Measurements from ENCODE around the gene CHD5. TPM values are rescaled to one million over a fixed set of nuclear protein-coding genes. Genes with fewer than 3 reads are reported as not detected.

Gene CHD5
- total RNA-seq, 4 donors from 2014 or later, result 0.14 to 1.6 (median 1.2) TPM

DNA sequence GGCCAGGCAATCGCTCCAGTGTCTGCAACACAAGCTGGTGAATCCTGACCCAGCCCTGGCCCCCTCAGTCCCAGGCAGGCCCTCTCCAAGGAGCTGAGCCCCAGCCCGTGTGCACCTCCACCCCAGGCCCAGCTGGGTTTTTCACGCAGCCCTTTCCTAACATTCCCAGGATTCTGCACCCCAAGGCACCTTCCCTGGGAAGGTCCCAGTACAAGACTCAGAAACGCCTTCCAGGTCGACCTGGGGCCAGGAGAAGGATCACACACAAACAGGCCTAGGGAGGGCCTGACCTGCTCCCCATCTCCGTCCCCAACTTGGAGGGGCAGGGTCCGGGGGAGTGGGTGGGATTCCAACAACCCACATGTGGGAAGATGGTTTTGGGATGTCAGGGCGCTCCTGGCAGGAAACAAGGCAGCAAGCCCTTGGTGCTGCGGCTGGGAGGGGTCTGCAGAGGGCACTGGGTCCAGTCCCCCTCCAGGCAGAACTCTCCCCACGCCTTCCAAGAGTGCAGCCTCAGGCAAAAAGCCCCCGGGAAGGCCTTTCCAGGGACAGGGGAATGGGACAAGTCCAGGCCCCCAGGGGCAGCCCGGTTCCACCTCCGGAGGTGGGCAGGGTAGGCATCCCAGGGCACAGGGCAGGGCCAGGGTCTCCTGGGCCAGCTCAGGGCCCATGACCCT, 76.1 kb downstream of the CHD5 start:
- peaks cover 31% of the 10 kb centered on the region for H3K27me3 ChIP-seq
- no peak for DNase-seq
- intact Hi-C loops (cut with DNase I; ENCODE audit: low total_unique reads) (no loop called here), in situ Hi-C loops (cut with MboI; ENCODE audit: low pct_ligation_motif_present in 1 of 4, low pct_unique_long_range_greater_than_20kb in 1 of 4, low sequenced_read_pairs in 3 of 4) (no loop called here)
- H3K9me3 ChIP-seq, result no peaks in the 10 kb centered on the region
- no peaks in the 10 kb centered on the region for H3K36me3 ChIP-seq
- H3K4me3 ChIP-seq, result no peak overlapping the region
- no peak overlapping the region for H3K27ac ChIP-seq
- 67% methylated on average over 12 of the region's 13 CpGs; no CpG with 5 or more reads in 1 of the 2 donors for WGBS, 2 donors (ENCODE audit: low coverage in 1 of 2)
- no peaks in the 10 kb centered on the region for H3K4me1 ChIP-seq
- TF ChIP-seq EP300 (IDR thresholded peaks at IDR 0.05; ENCODE audit: low read depth), result no peak
- TF ChIP-seq, protein P1, sequence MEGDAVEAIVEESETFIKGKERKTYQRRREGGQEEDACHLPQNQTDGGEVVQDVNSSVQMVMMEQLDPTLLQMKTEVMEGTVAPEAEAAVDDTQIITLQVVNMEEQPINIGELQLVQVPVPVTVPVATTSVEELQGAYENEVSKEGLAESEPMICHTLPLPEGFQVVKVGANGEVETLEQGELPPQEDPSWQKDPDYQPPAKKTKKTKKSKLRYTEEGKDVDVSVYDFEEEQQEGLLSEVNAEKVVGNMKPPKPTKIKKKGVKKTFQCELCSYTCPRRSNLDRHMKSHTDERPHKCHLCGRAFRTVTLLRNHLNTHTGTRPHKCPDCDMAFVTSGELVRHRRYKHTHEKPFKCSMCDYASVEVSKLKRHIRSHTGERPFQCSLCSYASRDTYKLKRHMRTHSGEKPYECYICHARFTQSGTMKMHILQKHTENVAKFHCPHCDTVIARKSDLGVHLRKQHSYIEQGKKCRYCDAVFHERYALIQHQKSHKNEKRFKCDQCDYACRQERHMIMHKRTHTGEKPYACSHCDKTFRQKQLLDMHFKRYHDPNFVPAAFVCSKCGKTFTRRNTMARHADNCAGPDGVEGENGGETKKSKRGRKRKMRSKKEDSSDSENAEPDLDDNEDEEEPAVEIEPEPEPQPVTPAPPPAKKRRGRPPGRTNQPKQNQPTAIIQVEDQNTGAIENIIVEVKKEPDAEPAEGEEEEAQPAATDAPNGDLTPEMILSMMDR (IDR thresholded peaks at IDR 0.05), result no peak
- no peak for TF ChIP-seq POLR2A (IDR thresholded peaks at IDR 0.05)
- TF ChIP-seq POLR2AphosphoS5 (IDR thresholded peaks at IDR 0.05), result no peak

DNA sequence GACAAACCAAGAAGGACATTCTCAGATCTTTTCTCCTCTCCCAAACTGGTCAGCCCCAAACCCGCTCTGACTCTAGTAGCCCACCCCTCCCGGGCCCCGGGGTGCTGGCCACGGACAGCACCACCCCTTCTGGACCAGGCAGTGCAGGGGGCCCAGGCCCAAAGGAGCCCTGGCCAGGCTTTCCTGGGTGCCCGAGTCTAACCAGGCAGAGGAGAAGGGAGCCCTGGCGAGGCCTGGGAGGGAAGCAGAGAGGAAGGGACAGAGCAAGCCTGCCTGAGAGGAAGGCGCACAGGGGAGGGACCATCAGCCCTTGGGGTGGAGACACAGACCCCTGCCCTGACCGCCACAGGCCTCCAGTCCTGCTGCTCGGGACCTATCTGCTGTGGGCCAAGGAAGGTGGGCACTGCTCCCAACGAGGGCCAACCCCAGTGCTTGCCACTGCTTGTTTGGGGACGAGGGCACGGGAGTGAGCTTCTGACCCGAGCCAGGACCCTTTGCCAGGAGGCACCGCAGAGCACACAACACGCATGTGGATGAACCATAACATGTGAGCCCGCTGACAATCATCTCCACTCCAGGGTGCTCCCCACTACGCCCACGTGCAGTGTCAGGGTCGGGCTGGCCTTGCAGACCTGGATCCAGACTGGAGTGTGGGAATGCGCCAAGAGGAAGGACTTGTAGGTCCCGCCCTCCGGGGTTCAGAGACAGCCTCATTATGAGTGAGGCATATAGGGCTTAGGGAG, 76.8 kb downstream of the CHD5 start:
- H3K9me3 ChIP-seq, result no peaks in the 10 kb centered on the region
- 76 to 100% methylated on average over 1 to 22 of the region's 22 CpGs for WGBS, 2 donors (ENCODE audit: low coverage in 1 of 2)
- TF ChIP-seq POLR2A (IDR thresholded peaks at IDR 0.05) (no peak), POLR2AphosphoS5 (IDR thresholded peaks at IDR 0.05) (no peak), EP300 (IDR thresholded peaks at IDR 0.05; ENCODE audit: low read depth) (no peak)
- TF ChIP-seq, protein P1 (IDR thresholded peaks at IDR 0.05), result no peak
- H3K4me1 ChIP-seq, result no peaks in the 10 kb centered on the region
- peaks cover 31% of the 10 kb centered on the region for H3K27me3 ChIP-seq
- H3K27ac ChIP-seq, result no peak overlapping the region
- H3K4me3 ChIP-seq, result no peak overlapping the region
- no peaks in the 10 kb centered on the region for H3K36me3 ChIP-seq
- DNase-seq, result no peak
- intact Hi-C loops (cut with DNase I; ENCODE audit: low total_unique reads) (no loop called here), in situ Hi-C loops (cut with MboI; ENCODE audit: low pct_ligation_motif_present in 1 of 4, low pct_unique_long_range_greater_than_20kb in 1 of 4, low sequenced_read_pairs in 3 of 4) (no loop called here)

- in situ Hi-C loops (cut with MboI; ENCODE audit: low pct_ligation_motif_present in 1 of 4, low pct_unique_long_range_greater_than_20kb in 1 of 4, low sequenced_read_pairs in 3 of 4) (no loop called here), intact Hi-C loops (cut with DNase I; ENCODE audit: low total_unique reads) (no loop called here)
- Histone ChIP-seq H3K36me3 (no peaks in the 10 kb centered on the region), H3K4me3 (no peak overlapping the region), H3K4me1 (no peaks in the 10 kb centered on the region), H3K27me3 (peaks cover 31% of the 10 kb centered on the region), H3K27ac (no peak overlapping the region), H3K9me3 (no peaks in the 10 kb centered on the region)
- DNase-seq, result no peak
- WGBS, 2 donors (ENCODE audit: low coverage in 1 of 2), result 69% methylated on average over 9 of the region's 9 CpGs; no CpG with 5 or more reads in 1 of the 2 donors
- TF ChIP-seq POLR2AphosphoS5 (IDR thresholded peaks at IDR 0.05) (no peak), POLR2A (IDR thresholded peaks at IDR 0.05) (no peak), EP300 (IDR thresholded peaks at IDR 0.05; ENCODE audit: low read depth) (no peak)
- TF ChIP-seq, protein P1 (IDR thresholded peaks at IDR 0.05), result no peak
These were observed 77.6 kb downstream of the CHD5 start for GRCh38 chr1:6102532-6102845.

DNA sequence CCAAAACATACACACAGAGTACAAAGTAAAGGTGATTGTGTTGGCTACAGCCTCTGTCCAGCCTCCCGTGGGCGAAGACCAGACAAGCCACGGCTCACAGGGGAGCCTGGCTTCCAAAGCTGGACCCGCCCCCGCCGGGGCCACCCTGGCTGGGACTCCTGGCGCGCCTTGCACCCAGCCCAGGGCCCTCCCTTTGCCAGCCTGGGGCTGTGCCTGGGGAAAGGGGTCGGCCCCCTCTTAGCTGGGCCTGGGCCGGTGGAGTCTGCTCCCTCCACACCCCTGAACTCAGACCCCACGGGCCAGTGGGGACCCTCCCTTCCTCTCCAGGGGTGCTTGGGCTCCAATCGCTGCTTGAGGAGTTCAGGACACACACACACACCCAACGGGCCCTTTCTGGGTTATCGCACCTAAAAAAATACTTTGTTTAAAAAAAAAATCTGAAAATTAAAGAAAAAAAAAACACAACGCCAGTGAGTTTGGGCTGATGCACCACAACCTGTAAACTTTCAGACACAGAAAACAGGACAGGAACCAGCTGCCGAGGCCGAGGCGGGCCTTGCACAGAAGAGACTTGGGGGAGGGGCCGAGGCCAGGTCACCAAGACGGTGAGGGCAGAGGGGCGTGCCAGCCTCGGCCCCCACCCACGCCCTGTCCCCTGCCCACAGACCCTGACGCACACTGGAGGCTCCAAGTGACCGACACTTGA, 78.1 kb downstream of the CHD5 start:
- 17 to 34% methylated on average over 5 to 25 of the region's 25 CpGs for WGBS, 2 donors (ENCODE audit: low coverage in 1 of 2)
- Histone ChIP-seq H3K9me3 (no peaks in the 10 kb centered on the region), H3K4me3 (no peak overlapping the region), H3K36me3 (no peaks in the 10 kb centered on the region), H3K27me3 (peaks cover 31% of the 10 kb centered on the region), H3K27ac (no peak overlapping the region), H3K4me1 (no peaks in the 10 kb centered on the region)
- no peak for DNase-seq
- TF ChIP-seq, protein P1 (IDR thresholded peaks at IDR 0.05), result no peak
- no peak for TF ChIP-seq POLR2AphosphoS5 (IDR thresholded peaks at IDR 0.05)
- no peak for TF ChIP-seq POLR2A (IDR thresholded peaks at IDR 0.05)
- no peak for TF ChIP-seq EP300 (IDR thresholded peaks at IDR 0.05; ENCODE audit: low read depth)
- in situ Hi-C loops (cut with MboI; ENCODE audit: low pct_ligation_motif_present in 1 of 4, low pct_unique_long_range_greater_than_20kb in 1 of 4, low sequenced_read_pairs in 3 of 4) (no loop called here), intact Hi-C loops (cut with DNase I; ENCODE audit: low total_unique reads) (no loop called here)
